Activated CD4-positive, CD25-positive, alpha-beta regulatory T cell treated with anti-CD3 and anti-CD28 coated beads, Interleukin-2, amount 50 U/mL, for 72 hours (primary cell): ENCODE measurements around the gene FAM78B.

Experiments used
- DNase-seq: peaks from one replicate; pipeline ENCODE4 v3.0.0; 2021

Gene FAM78B

DNA sequence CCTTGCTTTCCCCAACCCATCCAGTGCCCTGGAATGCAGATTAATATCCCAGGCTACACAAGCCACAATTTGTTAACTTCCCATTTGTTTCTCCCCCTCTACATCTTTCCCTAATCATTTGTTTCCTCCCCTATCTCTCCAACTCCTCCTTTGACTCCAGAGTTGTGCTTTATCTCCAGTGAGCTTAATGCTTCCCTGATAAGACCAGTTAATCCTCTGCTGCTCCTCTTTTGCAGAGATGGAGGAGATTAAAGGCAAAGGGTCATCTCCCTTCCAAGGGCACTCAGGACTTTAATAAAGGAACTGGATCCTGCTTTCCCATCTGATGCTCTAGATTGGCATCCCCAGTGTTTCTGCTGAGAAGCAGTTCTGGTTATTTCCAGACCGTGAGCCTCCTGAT is 7.1 kb downstream of the FAM78B start:
- DNase-seq: no peak

DNA sequence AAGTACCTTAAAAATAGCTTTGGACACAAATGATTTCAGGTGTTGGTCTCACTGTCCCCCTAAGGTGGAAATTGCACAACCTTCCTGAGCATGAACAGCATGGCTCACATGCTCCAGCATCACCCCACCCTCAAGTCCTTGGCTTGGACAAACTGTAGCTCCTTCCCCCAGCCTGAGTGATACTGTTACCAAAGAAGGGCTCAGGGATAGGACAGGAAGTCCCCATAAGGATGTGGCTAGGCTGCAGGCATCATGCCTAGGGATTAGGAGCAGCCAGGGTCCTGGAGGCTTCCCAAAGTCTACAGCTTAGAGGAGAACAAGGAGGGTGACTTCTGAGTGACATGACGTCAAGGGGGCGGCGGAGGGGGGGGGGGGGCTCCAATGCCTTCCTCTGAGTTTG is 10.1 kb downstream of the FAM78B start:
- no peak for DNase-seq

GRCh38 chr1:166155108-166155507 is 11.7 kb downstream of the FAM78B start:
- no peak for DNase-seq

- DNase-seq: no peak
Measured at GRCh38 chr1:166153525-166154314, 13.1 kb downstream of the FAM78B start.

DNA sequence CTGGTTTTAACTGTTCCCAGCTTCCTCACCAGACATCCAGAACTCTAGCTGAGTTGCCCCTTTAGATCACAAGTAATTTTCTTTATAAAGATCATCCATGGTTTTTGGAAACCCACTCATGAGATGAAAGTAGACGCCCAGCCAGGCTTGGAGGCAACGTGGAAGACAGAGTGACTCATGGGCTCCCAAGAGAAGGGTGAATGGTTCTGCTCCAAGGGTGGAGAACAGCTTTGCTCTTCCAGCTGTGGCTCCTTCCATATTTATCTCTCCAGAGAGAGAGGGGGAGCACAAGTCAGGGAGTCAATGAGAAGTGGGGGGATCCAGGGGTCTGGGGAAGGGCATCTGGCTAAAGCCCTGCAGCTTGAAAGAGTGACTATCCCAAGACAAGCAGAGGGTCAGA is 13.8 kb downstream of the FAM78B start:
- DNase-seq: no peak

GRCh38 chr1:166151804-166152203 is 15.0 kb downstream of the FAM78B start:
- no peak for DNase-seq

DNA sequence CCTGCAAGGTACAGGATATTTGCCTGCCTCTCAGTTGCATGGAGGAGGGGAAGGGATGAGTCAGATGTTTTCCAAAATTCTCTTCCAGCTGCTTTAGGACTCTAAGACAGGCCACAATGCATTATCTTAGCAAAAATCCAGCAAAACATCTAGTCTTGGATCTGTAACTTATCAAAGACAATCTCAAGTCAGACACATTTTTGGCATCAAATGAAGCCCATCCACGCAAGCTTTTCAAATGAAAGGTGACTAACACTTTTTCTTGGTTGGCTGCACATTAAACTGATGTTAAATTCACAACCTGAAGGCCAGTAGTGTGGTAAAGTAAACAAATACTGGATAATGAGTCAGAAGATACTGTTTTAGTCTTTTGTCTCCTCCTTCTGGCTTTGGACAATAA is 21.3 kb downstream of the FAM78B start:
- no peak for DNase-seq

DNA sequence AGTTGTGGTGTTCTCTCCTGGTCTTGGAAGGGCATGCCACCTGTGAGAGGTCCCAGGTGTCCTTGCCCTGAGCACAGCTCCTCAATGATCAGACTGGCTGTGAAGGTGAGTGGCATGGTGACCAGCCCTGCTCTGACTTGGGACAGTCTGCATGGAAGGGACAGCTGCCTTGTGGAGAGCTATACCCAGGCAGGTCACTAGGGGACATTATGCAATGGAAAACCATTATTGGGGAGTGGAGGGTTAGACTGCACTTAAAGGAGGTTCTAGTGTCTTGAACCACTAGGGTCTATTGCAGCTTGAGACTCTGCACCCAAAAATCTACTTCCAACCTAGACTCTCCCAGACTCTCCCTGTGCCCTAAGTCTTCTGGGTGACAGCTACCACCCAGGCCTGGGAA is 24.8 kb downstream of the FAM78B start:
- DNase-seq: no peak

GRCh38 chr1:166140251-166140650 is 26.6 kb downstream of the FAM78B start:
- no peak for DNase-seq

DNA sequence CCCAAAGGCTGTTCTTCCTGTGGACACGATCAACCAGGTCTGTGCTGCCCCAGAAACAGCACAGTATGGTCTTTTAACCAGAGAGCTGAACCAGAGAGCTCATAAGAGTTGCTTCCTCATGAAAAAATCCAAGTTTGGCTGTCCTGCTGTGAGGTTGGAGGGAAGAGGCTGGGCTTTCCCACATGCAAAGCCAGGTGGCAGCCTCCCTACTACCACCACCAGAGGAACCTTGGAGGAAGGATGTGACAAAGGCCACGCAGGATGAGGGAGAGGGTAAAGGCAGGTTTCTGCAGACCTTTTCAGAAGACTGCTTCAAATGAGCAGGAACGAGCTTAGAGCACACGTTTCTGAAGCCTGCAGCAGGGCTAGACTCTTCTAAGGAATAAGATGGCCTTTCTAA is 27.1 kb downstream of the FAM78B start:
- no peak for DNase-seq

DNA sequence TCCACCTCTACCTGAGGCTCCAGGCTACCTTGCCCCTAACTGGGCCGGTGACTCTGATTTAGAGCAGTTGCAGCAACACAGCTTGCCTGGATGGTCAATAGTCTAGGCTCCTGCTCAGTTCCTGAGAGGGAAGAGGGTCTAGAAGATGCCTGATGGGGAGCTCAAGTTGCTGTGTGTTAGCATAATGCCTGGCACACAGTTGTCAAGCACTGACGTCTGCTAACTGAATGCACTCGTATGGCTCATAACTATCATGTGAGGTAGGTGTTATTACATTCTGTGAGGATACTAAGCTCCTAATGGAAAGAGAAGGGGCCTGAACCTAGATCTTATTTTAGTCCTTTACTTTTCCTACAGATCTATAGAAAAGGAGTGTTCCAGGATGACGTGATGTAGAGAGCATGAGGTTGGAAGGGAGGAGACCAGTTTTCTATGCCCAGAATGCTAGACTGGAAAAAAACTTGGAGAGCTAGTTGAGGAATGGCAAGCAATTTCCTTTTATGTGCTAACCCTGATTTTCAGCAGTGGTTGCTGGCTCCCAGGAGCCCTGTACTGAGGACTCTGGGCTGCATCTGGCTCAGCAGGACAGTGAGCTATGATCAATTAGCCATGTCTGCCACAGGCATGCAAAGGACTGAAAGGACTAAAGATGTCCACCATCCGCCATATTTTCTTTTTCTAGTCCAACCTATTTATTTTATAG is 30.0 kb downstream of the FAM78B start:
- DNase-seq: no peak

- no peak for DNase-seq
Measured at GRCh38 chr1:166136222-166136621, 30.6 kb downstream of the FAM78B start.

DNA sequence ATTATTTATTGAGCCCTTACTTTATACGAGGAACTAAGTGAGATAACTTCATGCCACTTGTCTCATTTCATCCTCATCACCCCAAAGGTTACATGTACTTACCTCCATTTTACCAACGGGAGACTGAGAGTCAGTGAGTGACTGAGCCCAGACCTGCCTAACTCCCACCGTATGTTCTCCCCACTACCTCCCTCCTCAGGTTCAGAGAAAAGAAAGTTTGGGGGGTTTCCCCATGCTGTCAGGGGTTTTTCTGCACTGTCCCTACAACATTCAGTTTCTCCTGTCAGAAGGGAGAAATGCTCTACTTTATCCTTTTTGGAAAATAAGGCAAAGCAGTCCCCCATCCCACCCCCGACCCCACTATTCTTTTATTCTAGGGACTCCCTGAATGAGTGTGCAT is 32.9 kb downstream of the FAM78B start:
- no peak for DNase-seq

DNA sequence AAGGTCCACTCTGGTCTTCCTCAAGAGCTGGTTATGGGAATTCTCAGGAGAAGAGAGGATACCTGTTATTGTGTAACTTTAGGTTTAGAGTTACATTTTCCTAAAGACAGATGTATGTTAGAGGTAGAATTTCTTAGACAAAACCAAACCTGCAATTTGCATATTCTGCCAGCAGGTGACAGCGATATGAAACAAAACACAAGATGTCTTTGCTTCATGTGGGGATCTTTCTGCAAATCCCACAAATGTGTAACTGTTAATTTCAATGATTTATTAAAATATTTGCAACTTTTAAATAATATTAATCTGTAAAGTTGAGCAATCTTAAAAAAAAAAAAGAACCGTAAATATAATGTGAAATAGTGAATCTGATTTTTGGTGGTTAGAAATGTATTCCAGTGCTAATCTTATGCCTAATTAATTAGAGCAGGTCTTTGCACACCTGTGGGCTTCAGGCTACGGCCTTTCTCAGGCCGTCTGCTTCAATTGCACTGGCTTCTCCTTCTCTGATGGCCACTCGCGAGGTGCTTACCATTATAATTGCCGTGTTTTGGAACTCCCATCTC is 33.4 kb downstream of the FAM78B start:
- no peak for DNase-seq

DNA sequence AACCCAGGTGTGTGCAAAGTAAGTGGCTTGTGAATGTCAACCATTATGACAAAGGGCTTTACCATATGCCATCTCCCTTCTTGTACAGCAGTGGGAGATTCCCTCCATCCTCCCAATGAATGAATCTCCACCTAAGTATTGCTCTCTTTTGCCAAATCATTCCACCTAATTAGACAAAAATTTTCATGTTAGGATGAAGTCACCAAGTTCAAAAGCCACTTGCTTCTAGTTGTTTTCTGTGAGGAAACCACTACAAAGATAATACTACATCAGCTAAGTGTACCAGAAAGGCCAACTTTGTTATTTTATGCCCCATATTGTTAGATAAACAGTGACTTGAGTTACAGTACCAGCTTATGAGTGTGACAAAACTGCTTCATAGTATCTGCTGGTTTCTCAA is 34.3 kb downstream of the FAM78B start:
- no peak for DNase-seq

- no peak for DNase-seq
Measured at GRCh38 chr1:166129006-166129405, 37.8 kb downstream of the FAM78B start.

GRCh38 chr1:166128195-166128594 is 38.6 kb downstream of the FAM78B start:
- no peak for DNase-seq

DNA sequence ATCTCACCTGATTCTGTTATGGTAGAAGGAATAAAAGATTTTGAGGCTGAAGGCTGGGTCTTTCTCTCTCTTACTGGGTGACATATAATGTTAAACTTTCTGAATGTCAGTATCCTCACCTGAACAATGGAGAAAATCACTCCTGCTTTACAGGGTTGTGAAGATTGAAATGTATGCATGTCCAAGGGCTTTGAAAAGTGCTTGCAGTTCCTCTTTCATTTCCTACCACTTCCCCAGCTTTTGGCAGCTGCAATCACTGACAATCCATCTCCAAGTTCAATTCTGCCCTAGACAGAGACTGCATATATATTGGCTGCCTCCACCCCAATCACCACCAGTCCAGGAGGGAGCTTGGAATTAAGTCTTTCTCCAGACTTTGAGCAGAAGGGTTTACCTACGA is 39.8 kb downstream of the FAM78B start:
- no peak for DNase-seq

GRCh38 chr1:166122873-166123466 is 43.8 kb downstream of the FAM78B start:
- no peak for DNase-seq

DNA sequence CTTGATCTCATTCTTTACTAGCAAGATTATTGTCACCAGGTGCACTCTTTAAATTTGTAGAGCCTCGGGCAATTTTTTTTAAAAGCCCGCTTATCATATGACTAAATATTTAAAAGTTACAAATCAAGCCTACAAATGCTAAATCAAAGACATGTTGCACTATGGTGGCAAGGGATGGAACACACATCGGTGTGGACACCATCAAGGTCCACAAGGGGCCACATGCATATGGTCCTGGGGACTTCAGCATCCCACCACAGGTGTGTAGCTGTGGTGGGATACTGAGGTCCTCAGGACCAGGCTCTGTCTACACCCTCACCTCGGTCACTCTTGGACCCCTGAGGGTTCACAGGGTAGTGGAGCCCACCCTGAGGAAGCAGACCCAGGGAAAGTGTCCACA is 45.8 kb downstream of the FAM78B start:
- DNase-seq: no peak

GRCh38 chr1:166120281-166120680 is 46.5 kb downstream of the FAM78B start:
- DNase-seq: no peak

DNA sequence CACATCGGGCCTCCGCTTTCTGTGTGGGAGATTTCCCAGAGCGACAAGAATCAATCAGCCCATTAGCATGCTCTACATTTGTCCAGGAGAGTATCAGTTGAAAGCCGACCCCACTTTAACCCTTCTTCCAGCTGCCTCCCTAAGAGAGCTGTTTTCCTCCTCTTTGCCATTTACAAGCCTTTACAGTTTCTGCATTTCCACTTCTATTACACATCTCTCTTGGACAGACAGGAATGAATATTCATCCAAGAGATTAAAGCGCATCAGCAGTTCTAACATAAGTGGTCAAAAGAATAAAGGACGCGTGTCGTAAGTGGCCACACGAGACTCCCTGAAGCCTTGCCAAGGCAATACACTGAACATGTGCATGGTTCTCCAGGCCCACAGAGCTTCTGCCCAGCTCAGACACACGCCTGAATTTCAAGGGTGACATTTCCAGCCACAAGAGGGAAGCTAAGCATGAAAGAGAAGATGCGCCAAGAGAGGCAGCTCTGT is 47.3 kb downstream of the FAM78B start:
- DNase-seq: no peak

DNA sequence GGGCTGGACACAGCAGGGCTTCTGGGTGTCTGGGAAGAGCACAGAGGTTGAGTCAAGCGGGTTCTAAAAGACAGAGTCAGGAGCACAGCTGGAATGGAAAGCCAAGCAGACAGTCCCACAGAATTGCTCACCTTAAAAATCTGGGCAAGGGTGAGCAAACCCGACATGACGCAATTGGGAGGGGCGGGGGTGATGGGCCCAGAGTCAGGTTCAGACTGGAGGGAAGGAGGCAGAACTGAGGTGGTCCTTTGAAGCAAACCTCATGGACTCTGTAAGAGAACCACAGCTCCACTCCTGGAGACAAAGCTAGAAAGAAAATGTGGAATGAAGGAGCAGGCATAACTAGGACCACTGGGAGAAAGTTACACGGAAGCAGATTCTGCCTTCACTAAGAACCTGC is 49.0 kb downstream of the FAM78B start:
- DNase-seq: no peak

DNA sequence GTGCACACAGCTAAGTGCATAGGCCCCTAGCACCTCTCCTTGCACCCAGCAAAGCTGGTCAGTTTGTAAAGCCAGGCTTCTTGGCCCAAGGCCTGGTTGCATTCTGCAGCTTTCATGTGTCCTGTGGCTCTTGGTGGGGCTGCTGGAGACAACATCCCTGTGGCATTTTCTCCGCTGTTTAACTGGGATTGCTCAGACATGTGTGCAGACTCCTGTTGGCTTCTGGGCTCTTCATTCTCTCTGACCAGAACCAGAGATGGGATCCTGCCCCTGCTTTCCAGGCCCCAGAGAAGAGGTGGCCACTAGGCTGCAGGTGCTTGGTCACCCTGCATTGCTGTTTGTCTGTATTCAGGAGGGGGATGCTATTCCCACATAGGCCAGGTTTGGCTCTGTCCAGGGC is 50.8 kb downstream of the FAM78B start:
- DNase-seq: no peak
